ENCODE results near the gene CD300LF. TPM values are rescaled to one million over a fixed set of nuclear protein-coding genes. Genes with fewer than 3 reads are reported as not detected.

The CD300LF gene
- total RNA-seq, 3 donors from 2014 or later (not counting 1 experiment from before 2014, with no cell fraction given), result 1.9 to 10.6 (median 8.7) TPM

DNA sequence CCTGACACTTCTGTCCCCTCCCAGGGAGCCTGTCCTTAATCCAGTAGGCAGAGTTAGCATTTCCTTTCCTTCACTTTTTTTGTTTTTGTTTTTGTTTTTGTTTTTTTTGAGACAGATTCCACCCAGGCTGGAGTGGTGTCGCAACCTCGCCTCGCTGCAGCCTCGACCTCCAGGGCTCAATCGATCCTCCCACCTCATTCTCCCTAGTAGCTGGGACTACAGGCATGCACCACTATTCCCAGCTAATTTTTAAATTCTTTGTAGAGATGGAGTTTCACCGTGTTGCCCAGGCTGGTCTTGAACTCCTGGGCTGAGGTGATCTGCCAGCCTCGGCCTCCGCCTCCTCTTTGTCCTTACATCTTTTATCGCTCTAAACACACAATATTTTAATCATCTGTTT is 39.7 kb upstream of the CD300LF start:
- intact Hi-C loops (cut with micrococcal nuclease), result no loop called here
- DNase-seq, result no peak
- TF ChIP-seq, protein P1, sequence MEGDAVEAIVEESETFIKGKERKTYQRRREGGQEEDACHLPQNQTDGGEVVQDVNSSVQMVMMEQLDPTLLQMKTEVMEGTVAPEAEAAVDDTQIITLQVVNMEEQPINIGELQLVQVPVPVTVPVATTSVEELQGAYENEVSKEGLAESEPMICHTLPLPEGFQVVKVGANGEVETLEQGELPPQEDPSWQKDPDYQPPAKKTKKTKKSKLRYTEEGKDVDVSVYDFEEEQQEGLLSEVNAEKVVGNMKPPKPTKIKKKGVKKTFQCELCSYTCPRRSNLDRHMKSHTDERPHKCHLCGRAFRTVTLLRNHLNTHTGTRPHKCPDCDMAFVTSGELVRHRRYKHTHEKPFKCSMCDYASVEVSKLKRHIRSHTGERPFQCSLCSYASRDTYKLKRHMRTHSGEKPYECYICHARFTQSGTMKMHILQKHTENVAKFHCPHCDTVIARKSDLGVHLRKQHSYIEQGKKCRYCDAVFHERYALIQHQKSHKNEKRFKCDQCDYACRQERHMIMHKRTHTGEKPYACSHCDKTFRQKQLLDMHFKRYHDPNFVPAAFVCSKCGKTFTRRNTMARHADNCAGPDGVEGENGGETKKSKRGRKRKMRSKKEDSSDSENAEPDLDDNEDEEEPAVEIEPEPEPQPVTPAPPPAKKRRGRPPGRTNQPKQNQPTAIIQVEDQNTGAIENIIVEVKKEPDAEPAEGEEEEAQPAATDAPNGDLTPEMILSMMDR (IDR thresholded peaks at IDR 0.05), result no peak

DNA sequence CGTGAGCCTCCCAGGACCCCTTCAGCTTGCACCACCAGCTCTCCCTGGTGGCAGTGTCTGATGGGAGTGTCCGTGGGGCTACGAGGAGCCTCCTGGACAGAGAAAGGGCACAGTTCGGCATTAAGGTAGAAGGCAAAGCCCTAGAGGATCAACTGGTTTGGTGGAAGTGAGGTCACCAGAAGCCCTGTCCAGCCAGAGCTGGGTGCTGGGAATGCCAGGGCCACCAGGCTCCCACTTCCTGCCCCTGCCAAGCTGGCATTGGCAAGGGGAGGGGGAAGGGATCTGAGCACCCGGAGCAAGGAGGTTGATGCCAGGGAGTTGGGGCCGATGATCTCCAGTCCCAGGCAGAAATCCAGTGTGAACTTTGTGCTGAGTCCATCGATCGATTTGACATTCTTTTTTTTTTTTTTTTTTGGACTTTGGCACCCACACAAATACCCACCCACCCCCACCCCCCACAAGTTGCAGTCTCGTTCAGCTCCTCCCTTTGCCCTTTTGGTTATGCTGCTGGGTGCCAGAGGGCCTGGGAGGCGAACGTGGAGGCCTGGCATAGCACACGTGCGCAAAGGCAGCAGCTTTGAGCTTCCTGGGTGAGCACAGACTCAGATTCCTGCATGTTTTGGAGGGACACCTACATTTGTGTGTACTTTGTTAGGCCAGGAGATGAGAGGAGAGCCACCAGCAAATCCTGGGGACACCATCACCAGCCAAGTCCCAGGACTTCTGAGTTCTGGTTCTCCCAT is 37.8 kb upstream of the CD300LF start:
- Histone ChIP-seq H3K27me3 (ENCODE audit: control insufficient read depth, insufficient read depth, low read length) (no peaks in the 10 kb centered on the region), H3K9me3 (ENCODE audit: control insufficient read depth, insufficient read depth, low read length) (no peaks in the 10 kb centered on the region), H3K36me3 (ENCODE audit: control insufficient read depth, insufficient read depth, low read length) (peaks cover 19% of the 10 kb centered on the region), H3K4me3 (ENCODE audit: low read length) (peak overlapping the region; percentile 64), H3K27ac (ENCODE audit: low read length) (peak overlapping the region; percentile 30), H3K4me1 (ENCODE audit: control insufficient read depth, insufficient read depth, low read length) (peaks cover 79% of the 10 kb centered on the region)
- intact Hi-C loops (cut with micrococcal nuclease), result loop anchor here (1.0 to 2.0 kb wide), 2 partner anchors 9 to 14 kb away; no protein-coding TSS in a partner anchor
- WGBS (ENCODE audit: insufficient coverage), result 8% methylated on average over 13 of the region's 13 CpGs
- H3K9me3 Mint-ChIP-seq, result no peaks in the 10 kb centered on the region
- peak overlapping the region; percentile 92 to 93 for H3K27ac Mint-ChIP-seq
- DNase-seq (peak in 1 of 2 donors; percentile 52), ATAC-seq (no peak)
- H3K36me3 Mint-ChIP-seq, result no peaks in the 10 kb centered on the region
- no peaks in the 10 kb centered on the region for H3K27me3 Mint-ChIP-seq (ENCODE audit: low read depth in 2 of 2)
- TF ChIP-seq, protein P1 (IDR thresholded peaks at IDR 0.05), result no peak
- H3K4me3 Mint-ChIP-seq, result peak overlapping the region; percentile 99
- peaks cover 53 to 75% of the 10 kb centered on the region in 2 donors for H3K4me1 Mint-ChIP-seq

More for the DNA sequence above, 39.7 kb upstream of the CD300LF start:
- no peaks in the 10 kb centered on the region for H3K36me3 Mint-ChIP-seq
- no peaks in the 10 kb centered on the region for H3K9me3 Mint-ChIP-seq
- H3K4me3 ChIP-seq (ENCODE audit: low read length), result no peak overlapping the region
- H3K4me1 ChIP-seq (ENCODE audit: control insufficient read depth, insufficient read depth, low read length), result peaks cover 81% of the 10 kb centered on the region
- peak overlapping the region; percentile 92 to 93 for H3K27ac Mint-ChIP-seq
- 70% methylated on average over 9 of the region's 9 CpGs for WGBS (ENCODE audit: insufficient coverage)
- no peak for ATAC-seq
- peaks cover 25% of the 10 kb centered on the region for H3K36me3 ChIP-seq (ENCODE audit: control insufficient read depth, insufficient read depth, low read length)
- no peaks in the 10 kb centered on the region for H3K27me3 Mint-ChIP-seq (ENCODE audit: low read depth in 2 of 2)
- H3K4me1 Mint-ChIP-seq, result peaks cover 67 to 76% of the 10 kb centered on the region in 2 donors
- H3K27ac ChIP-seq (ENCODE audit: low read length), result peak overlapping the region; percentile 51
- H3K4me3 Mint-ChIP-seq, result peak overlapping the region; percentile 99
- no peaks in the 10 kb centered on the region for H3K27me3 ChIP-seq (ENCODE audit: control insufficient read depth, insufficient read depth, low read length)
- no peaks in the 10 kb centered on the region for H3K9me3 ChIP-seq (ENCODE audit: control insufficient read depth, insufficient read depth, low read length)

DNA sequence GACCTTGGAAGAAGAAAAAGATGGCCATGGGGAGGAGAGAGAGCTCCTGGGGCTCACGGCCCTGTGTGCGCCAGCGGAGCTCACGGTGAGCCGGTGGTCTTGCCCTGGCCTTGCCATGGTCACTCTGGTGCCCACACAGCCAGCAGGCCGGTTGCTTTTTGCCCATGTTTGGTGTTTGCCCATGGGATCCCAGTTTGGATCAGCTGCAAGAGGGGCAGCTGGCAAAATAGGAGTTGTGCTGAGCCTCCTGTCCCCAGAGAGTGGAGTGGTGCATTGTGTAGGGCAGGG is 37.3 kb upstream of the CD300LF start:
- H3K27me3 ChIP-seq (ENCODE audit: control insufficient read depth, insufficient read depth, low read length), result no peaks in the 10 kb centered on the region
- peak overlapping the region; percentile 64 for H3K4me3 ChIP-seq (ENCODE audit: low read length)
- peak overlapping the region; percentile 30 for H3K27ac ChIP-seq (ENCODE audit: low read length)
- Mint-ChIP-seq H3K36me3 (no peaks in the 10 kb centered on the region), H3K4me3 (peak overlapping the region; percentile 99), H3K9me3 (no peaks in the 10 kb centered on the region), H3K4me1 (peaks cover 48 to 70% of the 10 kb centered on the region in 2 donors), H3K27me3 (ENCODE audit: low read depth in 2 of 2) (no peaks in the 10 kb centered on the region), H3K27ac (peak overlapping the region; percentile 92 to 93)
- no peak for DNase-seq
- H3K4me1 ChIP-seq (ENCODE audit: control insufficient read depth, insufficient read depth, low read length), result peaks cover 79% of the 10 kb centered on the region
- intact Hi-C loops (cut with micrococcal nuclease), result loop anchor here (2.0 kb wide), 1 partner anchor 15 kb away; no protein-coding TSS in a partner anchor
- 7% methylated on average over 6 of the region's 6 CpGs for WGBS (ENCODE audit: insufficient coverage)
- ATAC-seq, result no peak
- TF ChIP-seq, protein P1 (IDR thresholded peaks at IDR 0.05), result no peak
- H3K36me3 ChIP-seq (ENCODE audit: control insufficient read depth, insufficient read depth, low read length), result peaks cover 15% of the 10 kb centered on the region
- no peaks in the 10 kb centered on the region for H3K9me3 ChIP-seq (ENCODE audit: control insufficient read depth, insufficient read depth, low read length)
